Left cardiac atrium (tissue), 4 donors: ENCODE data around the gene FGF18. TPM values are rescaled to one million over a fixed set of nuclear protein-coding genes. Genes with fewer than 3 reads are reported as not detected.

Experiments
- ATAC-seq, 2 donors: fragments of 200-7000 bp; cut with Tn5 transposase; one replicate each; pipeline ENCODE4 v1.9.1; 2020; ENCODE audit warnings: mild to moderate bottlenecking in 2 of 2, moderate library complexity in 2 of 2
- DNase-seq: peaks from one replicate; pipeline ENCODE4 v3.0.0-alpha.2; 2020
- intact Hi-C, 2 donors: fragments of 100-400 bp; cut with DNase I; formaldehyde crosslinking; loops; one replicate each; pipeline versions ENCODE4 v1.14.1 to v1.15.1; 2022 to 2023
- total RNA-seq, 2 donors: library from RNA; stranded (reverse); fragmentation: NEBNext Ultra II Directional; extraction: Animal tissue kit (Norgen Biotek cat#: 25700); gene quantifications; one replicate each; pipeline ENCODE4 v1.2.1, GENCODE V29; 2021
- donor health status: DM: no; HTN: yes; CAD: no.
- donor health status: DM: no; HTN: yes; CAD: no; lungs with severe emphysema.
- donor health status: DM: yes; HTN: yes; CAD: no.
- donor health status: Dilated cardiomyopathy.

FGF18 gene
- total RNA-seq, 2 donors from 2014 or later, result 2.1 to 2.8 TPM

- ATAC-seq (no peak), DNase-seq (no peak)
- intact Hi-C loops, result no loop called here
Measured at GRCh38 chr5:171453988-171454387, 34.5 kb downstream of the FGF18 start.

GRCh38 chr5:171454549-171454948 is 35.1 kb downstream of the FGF18 start:
- intact Hi-C loops, result no loop called here
- ATAC-seq (no peak), DNase-seq (no peak)

GRCh38 chr5:171455522-171455921 is 36.1 kb downstream of the FGF18 start:
- intact Hi-C loops, result no loop called here
- no peak for ATAC-seq
- DNase-seq, result no peak

- intact Hi-C loops, result no loop called here
- ATAC-seq (no peak), DNase-seq (no peak)
Measured at GRCh38 chr5:171457208-171457981, 37.9 kb downstream of the FGF18 start.

GRCh38 chr5:171459839-171460238 is 40.4 kb downstream of the FGF18 start:
- intact Hi-C loops, result no loop called here
- DNase-seq, result no peak
- no peak for ATAC-seq

- ATAC-seq, result no peak
Measured at GRCh38 chr5:171462136-171462927, 42.9 kb downstream of the FGF18 start.

GRCh38 chr5:171462928-171463861 is 43.7 kb downstream of the FGF18 start:
- intact Hi-C loops, result no loop called here

More at GRCh38 chr5:171462136-171462927, 42.9 kb downstream of the FGF18 start:
- no peak for DNase-seq
- intact Hi-C loops, result no loop called here

GRCh38 chr5:171463862-171464229 is 44.4 kb downstream of the FGF18 start:
- DNase-seq (no peak), ATAC-seq (no peak)
- intact Hi-C loops, result no loop called here

More at GRCh38 chr5:171462928-171463861, 43.7 kb downstream of the FGF18 start:
- DNase-seq (no peak), ATAC-seq (no peak)

GRCh38 chr5:171464829-171465228 is 45.4 kb downstream of the FGF18 start:
- intact Hi-C loops, result no loop called here
- DNase-seq, result no peak
- no peak for ATAC-seq

- no peak for DNase-seq
- intact Hi-C loops, result no loop called here
- ATAC-seq, result no peak
Measured at GRCh38 chr5:171467107-171467506, 47.7 kb downstream of the FGF18 start.

GRCh38 chr5:171469326-171469725 is 49.9 kb downstream of the FGF18 start:
- intact Hi-C loops, result no loop called here

GRCh38 chr5:171470420-171470819 is 51.0 kb downstream of the FGF18 start:
- intact Hi-C loops, result no loop called here
- ATAC-seq (no peak), DNase-seq (no peak)

More at GRCh38 chr5:171469326-171469725, 49.9 kb downstream of the FGF18 start:
- no peak for DNase-seq
- no peak for ATAC-seq

GRCh38 chr5:171474230-171474813 is 54.9 kb downstream of the FGF18 start:
- intact Hi-C loops, result no loop called here
- DNase-seq (no peak), ATAC-seq (peak in 1 of 2 donors; percentile 47)

GRCh38 chr5:171475596-171475995 is 56.1 kb downstream of the FGF18 start:
- ATAC-seq (no peak), DNase-seq (no peak)
- intact Hi-C loops, result no loop called here

- DNase-seq (no peak), ATAC-seq (no peak)
- intact Hi-C loops, result no loop called here
Measured at GRCh38 chr5:171476701-171477100, 57.3 kb downstream of the FGF18 start.

GRCh38 chr5:171477101-171477500 is 57.7 kb downstream of the FGF18 start:
- intact Hi-C loops, result no loop called here
- DNase-seq (no peak), ATAC-seq (no peak)

- ATAC-seq (no peak), DNase-seq (no peak)
- intact Hi-C loops, result no loop called here
Measured at GRCh38 chr5:171477666-171478065, 58.2 kb downstream of the FGF18 start.

- intact Hi-C loops, result no loop called here
- no peak for DNase-seq
Measured at GRCh38 chr5:171478946-171479775, 59.7 kb downstream of the FGF18 start.

More at GRCh38 chr5:171478946-171479775, 59.7 kb downstream of the FGF18 start:
- no peak for ATAC-seq
